ENCODE data around the gene C12orf42. TPM values are rescaled to one million over a fixed set of nuclear protein-coding genes. Genes with fewer than 3 reads are reported as not detected.

Gene C12orf42
- total RNA-seq, 5 donors from 2014 or later (not counting 1 experiment from before 2014, with no cell fraction given): 7.5 to 16.9 (median 9.2) TPM

GRCh38 chr12:103499571-103499970 lies 3.8 kb upstream of the C12orf42 start:
- POLR2A ChIA-PET: interaction anchor here in 1 of 2 donors (0.6 kb wide), 1 partner anchor 140 kb away, joined by 12 read pairs; no protein-coding TSS in a partner anchor
- no peak overlapping the region for H3K27ac ChIP-seq (ENCODE audit: low read length)
- H3K4me1 ChIP-seq (ENCODE audit: control insufficient read depth in 1 of 2, extremely low read depth in 1 of 2, insufficient read depth in 2 of 2, low read length in 2 of 2): peaks cover 0 to 14% of the 10 kb centered on the region in 2 experiments
- peaks cover 5 to 6% (median 5%) of the 10 kb centered on the region in 3 donors for H3K9me3 Mint-ChIP-seq
- H3K27ac Mint-ChIP-seq: no peak overlapping the region
- DNase-seq: no peak
- no peak overlapping the region for H3K4me3 Mint-ChIP-seq
- no peaks in the 10 kb centered on the region for H3K36me3 ChIP-seq (ENCODE audit: control insufficient read depth in 2 of 2, extremely low read depth in 1 of 2, insufficient read depth in 1 of 2, low read length in 1 of 2)
- no peaks in the 10 kb centered on the region for H3K9me3 ChIP-seq
- CTCF ChIA-PET: interaction anchor here in 1 of 2 donors (0.6 kb wide), 1 partner anchor 620 kb away, joined by 5 read pairs; no protein-coding TSS in a partner anchor
- peaks cover 10 to 15% (median 12%) of the 10 kb centered on the region in 3 donors for H3K4me1 Mint-ChIP-seq
- H3K27me3 ChIP-seq (replicated peaks in 1 of 2; ENCODE audit: control insufficient read depth in 2 of 2, extremely low read depth in 1 of 2, insufficient read depth in 2 of 2, low read length in 1 of 2): peaks cover 0 to 9% of the 10 kb centered on the region in 2 experiments
- ATAC-seq (replicated peaks in 1 of 4): no peak
- H3K36me3 Mint-ChIP-seq: no peaks in the 10 kb centered on the region
- H3K27me3 Mint-ChIP-seq: peaks cover 2 to 16% of the 10 kb centered on the region in 2 donors
- no peak overlapping the region for H3K4me3 ChIP-seq (ENCODE audit: control insufficient read depth in 1 of 2, extremely low read depth in 1 of 2, low read length in 1 of 2)

GRCh38 chr12:103498990-103499389 lies 3.2 kb upstream of the C12orf42 start:
- Histone ChIP-seq H3K4me1 (ENCODE audit: control insufficient read depth in 1 of 2, extremely low read depth in 1 of 2, insufficient read depth in 2 of 2, low read length in 2 of 2) (peaks cover 6 to 14% of the 10 kb centered on the region in 2 experiments), H3K27me3 (replicated peaks in 1 of 2; ENCODE audit: control insufficient read depth in 2 of 2, extremely low read depth in 1 of 2, insufficient read depth in 2 of 2, low read length in 1 of 2) (peaks cover 0 to 10% of the 10 kb centered on the region in 2 experiments), H3K4me3 (ENCODE audit: control insufficient read depth in 1 of 2, extremely low read depth in 1 of 2, low read length in 1 of 2) (no peak overlapping the region), H3K9me3 (no peaks in the 10 kb centered on the region), H3K36me3 (ENCODE audit: control insufficient read depth in 2 of 2, extremely low read depth in 1 of 2, insufficient read depth in 1 of 2, low read length in 1 of 2) (no peaks in the 10 kb centered on the region), H3K27ac (ENCODE audit: low read length) (no peak overlapping the region)
- Mint-ChIP-seq H3K4me1 (peaks cover 16 to 21% (median 18%) of the 10 kb centered on the region in 3 donors), H3K36me3 (no peaks in the 10 kb centered on the region), H3K4me3 (no peak overlapping the region), H3K27me3 (peaks cover 3 to 22% of the 10 kb centered on the region in 2 donors), H3K27ac (no peak overlapping the region), H3K9me3 (peaks cover 5 to 6% (median 5%) of the 10 kb centered on the region in 3 donors)
- ChIA-PET CTCF (no interaction called here), POLR2A (no interaction called here)
- DNase-seq (no peak), ATAC-seq (replicated peaks in 1 of 4) (no peak)
- WGBS (ENCODE audit: insufficient coverage): no CpG with 5 or more reads among the region's 2 CpGs

GRCh38 chr12:103494734-103495468 lies 867 bp downstream of the C12orf42 start:
- ChIA-PET POLR2A (interaction anchor here in 1 of 2 donors (0.7 kb wide), 1 partner anchor 551 kb away, joined by 3 read pairs; no protein-coding TSS in a partner anchor), CTCF (interaction anchor here (0.9 to 1.1 kb wide), 2 partner anchors 19 to 49 kb away, joined by 3 read pairs; no protein-coding TSS in a partner anchor)
- Mint-ChIP-seq H3K27me3 (peaks cover 3 to 38% of the 10 kb centered on the region in 2 donors), H3K4me3 (peak overlapping the region; percentile 67 to 93 (median 73)), H3K36me3 (no peaks in the 10 kb centered on the region), H3K9me3 (peaks cover 5 to 6% (median 5%) of the 10 kb centered on the region in 3 donors), H3K27ac (peak overlapping the region; percentile 47 to 73), H3K4me1 (peaks cover 16 to 23% (median 18%) of the 10 kb centered on the region in 3 donors)
- Histone ChIP-seq H3K9me3 (no peaks in the 10 kb centered on the region), H3K27me3 (replicated peaks in 1 of 2; ENCODE audit: control insufficient read depth in 2 of 2, extremely low read depth in 1 of 2, insufficient read depth in 2 of 2, low read length in 1 of 2) (peaks cover 0 to 10% of the 10 kb centered on the region in 2 experiments), H3K27ac (ENCODE audit: low read length) (peak overlapping the region; percentile 16), H3K4me1 (ENCODE audit: control insufficient read depth in 1 of 2, extremely low read depth in 1 of 2, insufficient read depth in 2 of 2, low read length in 2 of 2) (peaks cover 10 to 14% of the 10 kb centered on the region in 2 experiments), H3K36me3 (ENCODE audit: control insufficient read depth in 2 of 2, extremely low read depth in 1 of 2, insufficient read depth in 1 of 2, low read length in 1 of 2) (no peaks in the 10 kb centered on the region), H3K4me3 (ENCODE audit: control insufficient read depth in 1 of 2, extremely low read depth in 1 of 2, low read length in 1 of 2) (peak overlapping the region; percentile 59 to 66)
- peak in 3 of 4 experiments; percentile 2 to 30 (median 3) for ATAC-seq (replicated peaks in 1 of 4)
- DNase-seq: peak in 1 of 35 experiments; percentile 29
- WGBS (ENCODE audit: insufficient coverage): 27% methylated on average over 12 of the region's 24 CpGs

GRCh38 chr12:103494051-103494733 lies 1.6 kb downstream of the C12orf42 start:
- H3K4me1 Mint-ChIP-seq: peaks cover 15 to 22% (median 16%) of the 10 kb centered on the region in 3 donors
- peak overlapping the region; percentile 67 to 93 (median 73) for H3K4me3 Mint-ChIP-seq
- peaks cover 10 to 14% of the 10 kb centered on the region in 2 experiments for H3K4me1 ChIP-seq (ENCODE audit: control insufficient read depth in 1 of 2, extremely low read depth in 1 of 2, insufficient read depth in 2 of 2, low read length in 2 of 2)
- ChIA-PET POLR2A (no interaction called here), CTCF (interaction anchor here in 1 of 2 donors (1.1 kb wide), 1 partner anchor 48 kb away, joined by 3 read pairs; no protein-coding TSS in a partner anchor)
- peaks cover 0 to 10% of the 10 kb centered on the region in 2 experiments for H3K27me3 ChIP-seq (replicated peaks in 1 of 2; ENCODE audit: control insufficient read depth in 2 of 2, extremely low read depth in 1 of 2, insufficient read depth in 2 of 2, low read length in 1 of 2)
- no peaks in the 10 kb centered on the region for H3K9me3 ChIP-seq
- no peaks in the 10 kb centered on the region for H3K36me3 Mint-ChIP-seq
- DNase-seq (peak in 1 of 35 experiments; percentile 6), ATAC-seq (replicated peaks in 1 of 4) (peak in 1 of 4 experiments; percentile 51)
- peak overlapping the region; percentile 59 to 66 for H3K4me3 ChIP-seq (ENCODE audit: control insufficient read depth in 1 of 2, extremely low read depth in 1 of 2, low read length in 1 of 2)
- H3K36me3 ChIP-seq (ENCODE audit: control insufficient read depth in 2 of 2, extremely low read depth in 1 of 2, insufficient read depth in 1 of 2, low read length in 1 of 2): peaks cover 0 to 3% of the 10 kb centered on the region in 2 donors
- WGBS (ENCODE audit: insufficient coverage): no CpG with 5 or more reads among the region's 5 CpGs
- H3K9me3 Mint-ChIP-seq: peaks cover 5 to 6% (median 5%) of the 10 kb centered on the region in 3 donors
- peak overlapping the region; percentile 16 for H3K27ac ChIP-seq (ENCODE audit: low read length)
- peaks cover 3 to 38% of the 10 kb centered on the region in 2 donors for H3K27me3 Mint-ChIP-seq
- H3K27ac Mint-ChIP-seq: peak overlapping the region; percentile 47 to 73

GRCh38 chr12:103493199-103493598 lies 2.6 kb downstream of the C12orf42 start:
- H3K27ac ChIP-seq (ENCODE audit: low read length): no peak overlapping the region
- H3K4me1 Mint-ChIP-seq: peaks cover 13 to 20% (median 16%) of the 10 kb centered on the region in 3 donors
- peaks cover 10 to 14% of the 10 kb centered on the region in 2 experiments for H3K4me1 ChIP-seq (ENCODE audit: control insufficient read depth in 1 of 2, extremely low read depth in 1 of 2, insufficient read depth in 2 of 2, low read length in 2 of 2)
- no peaks in the 10 kb centered on the region for H3K9me3 ChIP-seq
- ATAC-seq (replicated peaks in 1 of 4): no peak
- H3K27me3 ChIP-seq (replicated peaks in 1 of 2; ENCODE audit: control insufficient read depth in 2 of 2, extremely low read depth in 1 of 2, insufficient read depth in 2 of 2, low read length in 1 of 2): peaks cover 0 to 10% of the 10 kb centered on the region in 2 experiments
- peaks cover 3 to 38% of the 10 kb centered on the region in 2 donors for H3K27me3 Mint-ChIP-seq
- 84% methylated on average over 4 of the region's 4 CpGs for WGBS (ENCODE audit: insufficient coverage)
- no peak overlapping the region for H3K4me3 ChIP-seq (ENCODE audit: control insufficient read depth in 1 of 2, extremely low read depth in 1 of 2, low read length in 1 of 2)
- no peak overlapping the region for H3K27ac Mint-ChIP-seq
- H3K36me3 Mint-ChIP-seq: no peaks in the 10 kb centered on the region
- peaks cover 1 to 8% (median 8%) of the 10 kb centered on the region in 3 donors for H3K9me3 Mint-ChIP-seq
- no peak overlapping the region for H3K4me3 Mint-ChIP-seq
- DNase-seq: no peak
- H3K36me3 ChIP-seq (ENCODE audit: control insufficient read depth in 2 of 2, extremely low read depth in 1 of 2, insufficient read depth in 1 of 2, low read length in 1 of 2): peaks cover 0 to 3% of the 10 kb centered on the region in 2 donors
- ChIA-PET CTCF (interaction anchor here (0.7 to 1.6 kb wide), 3 partner anchors 11 to 544 kb away, joined by 3 to 12 read pairs (median 6); no protein-coding TSS in a partner anchor), POLR2A (interaction anchor here in 1 of 2 donors (0.6 to 0.7 kb wide), 2 partner anchors 13 to 122 kb away, joined by 3 read pairs; no protein-coding TSS in a partner anchor)

GRCh38 chr12:103482365-103482764 lies 13.4 kb downstream of the C12orf42 start:
- Mint-ChIP-seq H3K4me1 (peaks cover 6 to 10% (median 7%) of the 10 kb centered on the region in 3 donors), H3K36me3 (peaks cover 4% of the 10 kb centered on the region), H3K9me3 (peaks cover 8 to 29% (median 8%) of the 10 kb centered on the region in 3 donors), H3K4me3 (peak overlapping the region; percentile 37 to 75 (median 70)), H3K27ac (peak overlapping the region; percentile 25 to 84), H3K27me3 (no peaks in the 10 kb centered on the region)
- ChIA-PET POLR2A (no interaction called here), CTCF (interaction anchor here (0.6 to 0.7 kb wide), 2 partner anchors 11 to 69 kb away, joined by 3 to 6 read pairs; no protein-coding TSS in a partner anchor)
- H3K4me3 ChIP-seq (ENCODE audit: control insufficient read depth in 1 of 2, extremely low read depth in 1 of 2, low read length in 1 of 2): peak overlapping the region in 1 of 2 donors; percentile 18
- H3K27ac ChIP-seq (ENCODE audit: low read length): peak overlapping the region; percentile 6
- DNase-seq (peak in 1 of 35 experiments; percentile 10), ATAC-seq (replicated peaks in 1 of 4) (no peak)
- no peaks in the 10 kb centered on the region for H3K9me3 ChIP-seq
- H3K36me3 ChIP-seq (ENCODE audit: control insufficient read depth in 2 of 2, extremely low read depth in 1 of 2, insufficient read depth in 1 of 2, low read length in 1 of 2): no peaks in the 10 kb centered on the region
- H3K4me1 ChIP-seq (ENCODE audit: control insufficient read depth in 1 of 2, extremely low read depth in 1 of 2, insufficient read depth in 2 of 2, low read length in 2 of 2): no peaks in the 10 kb centered on the region
- WGBS (ENCODE audit: insufficient coverage): 20% methylated on average over 1 of the region's 4 CpGs
- H3K27me3 ChIP-seq (replicated peaks in 1 of 2; ENCODE audit: control insufficient read depth in 2 of 2, extremely low read depth in 1 of 2, insufficient read depth in 2 of 2, low read length in 1 of 2): no peaks in the 10 kb centered on the region
